PFSK-1 (cell line): ENCODE measurements around the gene PPP2R2C.

Source experiments
- FOXP2 ChIP-seq: optimal IDR thresholded peaks from 2 replicates; pipeline ENCODE3; 2011; ENCODE audit warnings: borderline replicate concordance, control low read depth, inconsistent platforms; ENCODE audit not compliant: insufficient read depth; ENCODE audit errors: extremely low read length, extremely low read depth
- POLR2AphosphoS5 ChIP-seq: IDR thresholded peaks from 2 replicates; pipeline ENCODE4 v1.6.1; 2012; ENCODE audit warnings: low read depth, mild to moderate bottlenecking, control low read depth, low read length, moderate library complexity
- REST ChIP-seq, 2 experiments: IDR thresholded peaks; 2 replicates each; pipeline versions ENCODE4 v1.6.1 to v1.8.0; 2011 to 2012; ENCODE audit warnings: low read depth in 2 of 2, low read length in 2 of 2, control low read depth in 1 of 2, inconsistent platforms in 1 of 2, mild to moderate bottlenecking in 1 of 2, moderate library complexity in 1 of 2; ENCODE audit not compliant: insufficient read depth in 1 of 2
- SIN3A ChIP-seq: IDR thresholded peaks from 2 replicates; pipeline ENCODE4 v1.6.1; 2012; ENCODE audit warnings: mild to moderate bottlenecking, low read length, moderate library complexity, borderline replicate concordance; ENCODE audit not compliant: insufficient read depth
- TAF1 ChIP-seq: IDR thresholded peaks from 2 replicates; pipeline ENCODE4 v1.6.1; 2012; ENCODE audit warnings: low read length, control low read depth, borderline replicate concordance; ENCODE audit not compliant: insufficient read depth

PPP2R2C gene

DNA sequence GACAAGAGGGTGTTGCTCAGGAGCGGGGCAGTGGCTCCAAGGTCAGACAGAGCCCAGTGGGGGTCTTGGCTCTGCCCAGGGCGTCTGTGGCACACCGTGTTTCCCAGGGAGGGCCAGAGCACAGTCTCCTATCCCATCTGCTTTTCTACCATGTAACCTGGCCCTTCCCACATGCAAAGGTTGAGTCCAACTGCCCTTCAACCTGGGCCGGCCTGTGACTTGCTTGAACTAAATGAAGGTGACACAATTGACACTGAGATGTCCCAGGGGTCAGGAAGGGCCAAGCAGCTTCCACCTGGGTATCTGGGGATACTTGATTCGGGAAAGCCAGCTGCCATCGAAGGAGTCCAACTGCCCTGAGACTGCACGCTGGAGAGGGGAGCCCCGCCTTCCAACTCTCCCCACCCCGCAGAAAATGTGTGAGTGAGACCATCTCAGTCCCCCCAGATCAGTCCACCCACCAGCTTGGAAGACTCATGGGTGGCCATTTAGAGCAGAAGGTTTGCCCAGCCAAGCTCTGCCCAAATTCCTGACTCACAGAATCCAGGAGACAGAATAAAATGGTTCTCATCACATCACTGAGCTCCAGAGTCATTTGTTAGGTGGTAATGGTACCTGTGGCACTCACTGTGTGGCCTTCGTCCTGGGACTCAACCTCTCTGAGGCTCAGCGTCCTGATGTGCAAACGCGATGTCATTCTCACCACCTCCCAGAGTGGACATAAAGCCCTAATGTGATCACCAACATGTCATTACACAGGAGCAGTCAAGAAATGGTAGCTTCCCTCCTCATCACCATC is 18.1 kb downstream of the PPP2R2C start:
- TF ChIP-seq POLR2AphosphoS5 = no peak
- TF ChIP-seq TAF1 = no peak
- no peak for TF ChIP-seq FOXP2

DNA sequence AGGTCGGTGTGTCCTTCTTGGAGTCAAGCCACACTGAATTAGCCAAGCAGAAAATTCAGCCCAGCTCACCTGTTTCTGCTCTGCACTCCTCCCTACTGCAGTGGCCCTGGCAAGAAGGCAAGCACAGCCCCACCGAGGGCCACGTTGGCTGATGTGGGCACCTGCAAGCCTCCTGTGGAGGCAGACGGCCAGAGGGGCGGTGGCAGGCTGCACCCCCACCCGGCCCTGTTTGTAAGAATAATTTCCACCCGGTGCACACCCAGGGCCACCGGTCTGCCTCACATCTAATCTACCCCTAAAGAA is 18.8 kb downstream of the PPP2R2C start:
- no peak for TF ChIP-seq FOXP2
- TF ChIP-seq REST (IDR thresholded peaks at IDR 0.05; ENCODE audit: insufficient read depth in 1 of 2, low read depth in 2 of 2, low read length in 2 of 2) = no peak
- no peak for TF ChIP-seq SIN3A
- no peak for TF ChIP-seq TAF1
- TF ChIP-seq POLR2AphosphoS5 = no peak

DNA sequence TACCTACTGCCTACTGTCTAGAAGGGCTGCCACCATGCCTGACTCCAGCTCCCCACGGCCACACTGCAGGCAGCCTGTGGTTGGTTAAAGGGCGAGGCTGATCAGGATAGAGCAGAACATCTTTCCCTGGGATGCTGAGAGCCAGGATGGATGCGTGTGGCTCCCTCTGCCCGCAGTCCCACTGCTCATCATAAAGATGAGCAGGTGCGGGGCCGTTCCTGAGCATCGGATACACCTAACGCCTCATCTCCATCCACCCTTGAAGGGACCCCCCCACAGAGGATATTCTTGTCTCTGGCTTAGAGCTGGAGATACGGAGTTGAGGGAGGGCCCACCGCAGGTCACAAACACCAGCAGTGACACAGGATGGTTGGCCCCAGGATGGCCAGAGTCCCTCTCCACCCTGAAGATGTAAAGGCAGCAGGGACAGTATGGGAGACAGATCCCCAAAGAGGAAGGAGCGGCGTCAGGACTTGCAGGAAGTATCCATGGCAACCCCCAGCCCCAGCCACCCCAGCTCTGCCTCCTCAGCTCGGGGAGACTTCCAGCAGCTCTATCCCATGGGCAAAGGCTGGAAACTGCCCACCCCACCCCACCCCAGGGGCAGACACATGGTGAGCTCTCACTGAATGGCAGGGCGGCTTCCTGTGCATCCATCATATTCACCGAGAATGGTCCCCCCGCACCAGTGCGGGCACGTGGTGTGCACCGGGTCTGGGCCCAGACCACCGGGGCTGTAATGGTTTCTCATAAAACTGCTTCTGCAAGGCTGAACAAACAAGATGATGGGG is 19.3 kb downstream of the PPP2R2C start:
- no peak for TF ChIP-seq TAF1
- TF ChIP-seq SIN3A = no peak
- no peak for TF ChIP-seq POLR2AphosphoS5
- no peak for TF ChIP-seq FOXP2
- no peak for TF ChIP-seq REST (IDR thresholded peaks at IDR 0.05; ENCODE audit: insufficient read depth in 1 of 2, low read depth in 2 of 2, low read length in 2 of 2)

DNA sequence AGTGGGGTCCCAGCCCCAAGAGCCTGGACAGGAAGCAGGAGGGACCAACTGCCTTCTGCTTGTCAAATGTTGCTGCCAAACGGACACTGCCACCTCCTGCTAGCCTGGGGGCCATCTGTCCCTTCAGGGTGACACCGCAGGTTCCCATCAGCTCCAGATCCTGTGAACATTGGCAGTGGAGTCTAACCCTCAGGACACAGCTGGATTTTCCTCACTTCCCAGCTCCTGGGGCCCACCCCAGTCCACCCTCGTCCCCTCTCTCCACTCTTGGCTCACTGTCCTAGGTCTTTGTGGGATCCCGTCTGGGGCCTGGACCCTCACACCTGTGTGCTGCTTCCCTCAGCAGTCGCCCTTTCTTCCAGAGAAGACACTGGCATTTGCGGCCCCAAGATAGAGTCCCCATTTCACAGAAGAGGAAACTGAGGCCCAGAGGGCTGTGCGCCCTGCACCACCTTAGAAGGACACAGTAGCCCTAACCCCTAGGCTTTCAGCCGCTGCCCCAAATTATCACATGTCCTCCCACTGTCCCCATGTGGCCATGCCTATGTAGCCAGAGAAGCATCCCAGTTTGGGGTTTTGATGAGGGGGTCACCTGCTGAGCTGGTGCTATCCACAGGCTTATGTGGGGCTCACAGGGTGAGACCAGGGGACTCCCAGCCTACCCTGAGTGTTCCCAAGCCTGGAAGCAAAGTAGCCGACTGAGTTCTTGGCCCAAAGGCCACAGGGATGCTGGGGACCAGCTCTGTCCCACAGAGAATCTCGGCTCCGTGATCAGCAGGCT is 20.1 kb downstream of the PPP2R2C start:
- no peak for TF ChIP-seq TAF1
- TF ChIP-seq FOXP2 = no peak
- no peak for TF ChIP-seq POLR2AphosphoS5
- TF ChIP-seq SIN3A = no peak
- no peak for TF ChIP-seq REST (IDR thresholded peaks at IDR 0.05; ENCODE audit: insufficient read depth in 1 of 2, low read depth in 2 of 2, low read length in 2 of 2)

DNA sequence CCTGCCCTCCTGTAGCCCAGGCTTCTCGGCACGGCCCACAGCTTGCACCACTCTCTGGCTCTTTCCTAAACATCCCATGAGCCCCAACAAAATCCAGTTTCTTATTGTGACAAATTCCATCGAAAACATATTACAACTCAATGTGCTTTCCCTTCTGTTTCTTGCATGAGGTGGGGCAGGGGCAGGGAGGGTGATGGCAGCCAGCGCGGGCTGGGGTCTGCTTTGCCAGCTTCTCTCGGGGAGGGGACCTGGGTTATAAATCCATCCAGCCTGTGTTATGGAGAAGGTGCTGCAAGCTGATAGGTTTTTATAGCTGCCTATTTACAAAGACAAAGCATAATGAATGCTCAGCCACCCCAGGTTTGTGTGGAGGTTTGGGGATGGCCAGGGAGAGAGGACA is 21.1 kb downstream of the PPP2R2C start:
- TF ChIP-seq SIN3A = no peak
- TF ChIP-seq TAF1 = no peak
- TF ChIP-seq FOXP2 = no peak
- no peak for TF ChIP-seq REST (IDR thresholded peaks at IDR 0.05; ENCODE audit: insufficient read depth in 1 of 2, low read depth in 2 of 2, low read length in 2 of 2)
- TF ChIP-seq POLR2AphosphoS5 = no peak
